Heart right ventricle (tissue), 16 donors: Measurements from ENCODE around the gene SLC41A3. TPM values are rescaled to one million over a fixed set of nuclear protein-coding genes. Genes with fewer than 3 reads are reported as not detected.
A peak's percentile ranks its signal among the peaks of the same experiment; 100 is the strongest.
"Not testable (repeated sequence)": the region's sequence is repeated elsewhere in the genome, so short reads cannot be mapped to it uniquely, and the experiment has no call there.

Source experiments
- ATAC-seq, 8 donors: fragments of 200-7000 bp; cut with Tn5 transposase; one replicate each; pipeline ENCODE4 v1.9.1; 2020; ENCODE audit warnings: mild to moderate bottlenecking in 8 of 8, moderate library complexity in 8 of 8, moderate number of reproducible peaks in 1 of 8
- DNase-seq, 2 donors: peaks; one replicate each; pipeline ENCODE4 v3.0.0-alpha.2; 2020
- H3K27ac ChIP-seq, 10 donors: fragments of 200-600 bp; sonication (generic) in 2 of 10; one replicate each; pipeline versions ENCODE4 v1.5.0 to v1.8.0; 2020 to 2022; ENCODE audit warnings: mild to moderate bottlenecking in 3 of 10
- H3K27me3 ChIP-seq, 7 donors: fragments of 200-600 bp; one replicate each; pipeline ENCODE4 v1.8.0; 2021 to 2022; ENCODE audit warnings: mild to moderate bottlenecking in 2 of 7
- H3K36me3 ChIP-seq, 9 donors: fragments of 200-600 bp; sonication (generic) in 1 of 9; one replicate each; pipeline versions ENCODE4 v1.5.0 to v1.8.0; 2020 to 2022; ENCODE audit warnings: mild to moderate bottlenecking in 2 of 9
- H3K4me1 ChIP-seq, 9 donors: fragments of 200-600 bp; sonication (generic) in 1 of 9; one replicate each; pipeline versions ENCODE4 v1.5.0 to v1.8.0; 2020 to 2022; ENCODE audit warnings: mild to moderate bottlenecking in 4 of 9
- H3K4me3 ChIP-seq, 10 donors: fragments of 200-600 bp; sonication (generic) in 2 of 10; one replicate each; pipeline versions ENCODE4 v1.5.0 to v1.8.0; 2020 to 2022; ENCODE audit warnings: mild to moderate bottlenecking in 7 of 10, moderate library complexity in 2 of 10
- H3K9me3 ChIP-seq, 11 donors: fragments of 200-600 bp in 10 of 11; sonication (generic) in 2 of 11; one replicate each; pipeline versions ENCODE4 v1.5.0 to v1.8.0; 2013 to 2022; ENCODE audit warnings: mild to moderate bottlenecking in 2 of 11, control low read depth in 1 of 11, moderate library complexity in 1 of 11
- WGBS, 2 donors: extraction: QIAGEN DNeasy Blood & Tissue Kit; methylation state at CpG; one replicate each; pipeline ENCODE4 v1.1.7; 2013; ENCODE audit warnings: inconsistent platforms in 1 of 2; 5-methylcytosine and 5-hydroxymethylcytosine counted together
- intact Hi-C, 10 donors: fragments of 100-400 bp; cut with DNase I; formaldehyde crosslinking; loops; one replicate each; pipeline versions ENCODE4 v1.11.1 to v1.14.2; 2022
- polyA plus RNA-seq, 2 donors: library from polyadenylated mRNA; stranded (reverse); fragments of 200-250 nt; gene quantifications; one replicate each; pipeline ENCODE4 v1.2.3, GENCODE V29; 2013
- total RNA-seq, 10 donors: library from RNA; stranded (reverse); fragmentation: NEBNext Ultra II Directional in 3 of 10; extraction: Animal tissue kit (Norgen Biotek cat#: 25700) in 3 of 10; gene quantifications; one replicate each; pipeline versions ENCODE4 v1.2.1 to v1.2.4, GENCODE V29; 2021 to 2023
- TF ChIP-seq, protein P1 (sequence below), 9 donors: fragments of 200-600 bp; sonication (generic) in 2 of 9; IDR thresholded peaks; one replicate each; pipeline versions ENCODE4 v1.5.0 to v1.8.0; 2021 to 2022; ENCODE audit warnings: antibody characterized with exemption in 9 of 9, mild to moderate bottlenecking in 5 of 9, moderate library complexity in 1 of 9
- donor health status: Arrhythmogenic right ventricular cardiomyopathy.
- donor health status: ischemic (EF 13 %, LVEDD 7.1; RV severe dilation, severe dysfunction).
- donor health status: healthy with polysubstance abuse.
- donor health status: DM: no; HTN: yes; CAD: no.
- donor health status: DM: no; HTN: no; CAD: no.
- donor health status: ischemic (EF 25% LVEDD 6.9; RV normal size, moderate dysfunction).
- donor health status: ischemic (EF 25% LVEDD 5.7; RV mildly dilated, moderate dysfunction).
- donor health status: healthy.
- donor health status: DM: yes; HTN: yes; CAD: no.
- donor health status: Ischemic cardiomyopathy.
- donor health status: ischemic (EF 35%, LVEDD 5.7; RV mildly dilated, moderate dysfunction).
- donor health status: nonischemic (EF 11% LVEDD 7.7; RV severe dilation, severe dysfunction).
- donor health status: DM: yes; HTN: yes; CAD: no.
- donor health status: PGD.
- donor health status: ischemic (EF 29% LVEDD 5.4; RV normal size, mild dysfunction).
- donor health status: nonischemic (EF 23%, LVEDD 6.1; RV moderate dilation, normal function).

The SLC41A3 gene
- total and polyA plus RNA-seq, 12 donors = 28.6 to 49.5 (median 40.1) TPM

DNA sequence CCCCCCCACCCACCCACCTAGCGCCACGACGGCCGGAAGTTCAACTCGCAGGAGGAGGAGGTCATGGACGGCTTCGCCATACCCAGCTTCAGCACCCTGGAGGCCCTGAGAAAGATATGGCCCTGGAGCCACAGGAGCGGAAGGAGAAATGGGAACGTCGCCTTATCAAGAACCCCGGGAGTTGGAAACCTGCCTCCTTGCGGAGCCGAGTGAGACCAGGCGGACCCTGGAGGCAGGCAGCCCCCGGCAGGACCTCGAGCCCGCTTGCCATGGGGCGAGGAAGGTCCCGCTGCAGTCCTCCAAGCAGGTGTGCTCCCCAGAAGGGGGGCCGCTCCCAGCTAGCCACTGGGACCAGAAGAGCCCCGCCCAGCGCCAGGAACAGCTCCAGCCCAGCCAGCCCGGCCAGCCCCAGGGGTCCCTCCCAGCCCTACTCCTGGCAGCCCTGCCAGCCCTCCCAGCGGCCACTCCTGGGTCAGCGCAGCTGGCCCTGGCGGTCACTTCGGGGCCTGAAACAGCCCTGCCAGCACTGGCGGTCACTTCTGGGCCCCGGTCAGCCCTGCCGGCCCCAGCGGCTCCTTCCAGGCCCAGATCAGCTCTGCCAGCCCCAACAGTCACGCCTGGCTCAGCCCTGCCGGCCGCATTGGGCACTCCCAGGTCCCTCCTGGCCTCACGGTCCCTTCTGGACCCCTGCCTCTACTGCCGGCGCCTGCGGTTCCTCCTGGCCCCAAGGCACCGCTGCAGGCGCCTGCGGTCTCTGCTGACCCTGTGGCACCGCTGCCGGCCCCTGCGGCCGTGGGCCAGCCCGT, 125.2 kb downstream of the SLC41A3 start:
- Histone ChIP-seq H3K4me3 (peak overlapping the region in 6 of 10 donors; percentile 24 to 41 (median 29)), H3K4me1 (no peaks in the 10 kb centered on the region), H3K27me3 (peaks cover 0 to 56% (median 24%) of the 10 kb centered on the region in 7 donors), H3K36me3 (no peaks in the 10 kb centered on the region), H3K27ac (peak overlapping the region in 2 of 10 donors; percentile 20 to 40), H3K9me3 (no peaks in the 10 kb centered on the region)
- ATAC-seq = peak in 4 of 8 donors; percentile 17 to 53 (median 32)
- intact Hi-C loops = no loop called here
- peak in 1 of 2 donors; percentile 9 for DNase-seq
- 71 to 73% methylated on average over 43 to 46 of the region's 46 CpGs for WGBS, 2 donors
- TF ChIP-seq, protein P1, sequence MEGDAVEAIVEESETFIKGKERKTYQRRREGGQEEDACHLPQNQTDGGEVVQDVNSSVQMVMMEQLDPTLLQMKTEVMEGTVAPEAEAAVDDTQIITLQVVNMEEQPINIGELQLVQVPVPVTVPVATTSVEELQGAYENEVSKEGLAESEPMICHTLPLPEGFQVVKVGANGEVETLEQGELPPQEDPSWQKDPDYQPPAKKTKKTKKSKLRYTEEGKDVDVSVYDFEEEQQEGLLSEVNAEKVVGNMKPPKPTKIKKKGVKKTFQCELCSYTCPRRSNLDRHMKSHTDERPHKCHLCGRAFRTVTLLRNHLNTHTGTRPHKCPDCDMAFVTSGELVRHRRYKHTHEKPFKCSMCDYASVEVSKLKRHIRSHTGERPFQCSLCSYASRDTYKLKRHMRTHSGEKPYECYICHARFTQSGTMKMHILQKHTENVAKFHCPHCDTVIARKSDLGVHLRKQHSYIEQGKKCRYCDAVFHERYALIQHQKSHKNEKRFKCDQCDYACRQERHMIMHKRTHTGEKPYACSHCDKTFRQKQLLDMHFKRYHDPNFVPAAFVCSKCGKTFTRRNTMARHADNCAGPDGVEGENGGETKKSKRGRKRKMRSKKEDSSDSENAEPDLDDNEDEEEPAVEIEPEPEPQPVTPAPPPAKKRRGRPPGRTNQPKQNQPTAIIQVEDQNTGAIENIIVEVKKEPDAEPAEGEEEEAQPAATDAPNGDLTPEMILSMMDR (IDR thresholded peaks at IDR 0.05) = no peak

DNA sequence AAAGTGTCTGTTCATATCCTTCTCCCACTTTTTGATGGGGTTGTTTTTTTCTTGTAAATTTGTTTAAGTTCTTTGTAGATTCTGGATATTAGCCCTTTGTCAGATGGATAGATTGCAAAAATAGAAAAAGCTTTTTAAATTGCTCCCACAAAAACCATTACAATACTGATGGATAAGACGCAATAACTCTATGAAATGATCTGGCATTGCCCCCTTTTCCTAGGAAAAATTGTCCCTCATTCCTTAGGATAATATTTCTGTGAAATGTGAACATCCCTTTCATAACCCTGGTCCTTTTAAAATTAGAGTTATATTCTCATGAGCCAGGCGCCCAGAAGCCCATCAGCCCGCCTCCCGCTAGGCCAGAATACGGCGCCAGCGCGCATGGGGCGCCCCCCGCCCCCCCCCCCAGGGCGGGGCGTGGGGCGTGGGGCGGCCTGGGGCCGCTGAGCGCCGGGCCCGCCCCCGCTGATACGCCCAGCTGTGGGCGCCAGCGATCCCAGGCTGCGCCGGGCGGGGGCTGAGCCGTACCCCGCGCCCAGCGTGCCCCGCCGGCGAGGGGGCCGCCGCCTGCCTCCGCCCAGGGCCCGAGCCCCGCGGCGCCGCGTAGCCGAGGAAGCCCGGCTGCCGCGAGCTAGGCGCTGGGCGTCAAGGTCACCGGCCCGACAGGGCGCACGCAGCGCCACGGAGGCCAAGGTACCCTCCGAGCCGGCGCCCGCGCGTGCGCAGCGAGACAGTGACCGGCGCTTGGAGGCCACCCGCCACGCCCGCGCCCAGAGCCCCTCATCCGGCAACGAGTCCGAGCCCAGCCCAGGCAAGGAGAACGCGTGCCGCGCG, 126.0 kb downstream of the SLC41A3 start:
- H3K27ac ChIP-seq = peak overlapping the region in 2 of 10 donors; percentile 20 to 40
- DNase-seq = peak in 1 of 2 donors; percentile 31
- no peaks in the 10 kb centered on the region for H3K36me3 ChIP-seq
- intact Hi-C loops = no loop called here
- H3K27me3 ChIP-seq = peaks cover 0 to 56% (median 24%) of the 10 kb centered on the region in 7 donors
- peak overlapping the region in 6 of 10 donors; percentile 24 to 41 (median 29) for H3K4me3 ChIP-seq
- H3K9me3 ChIP-seq = no peaks in the 10 kb centered on the region
- TF ChIP-seq, protein P1 (IDR thresholded peaks at IDR 0.05) = no peak
- WGBS, 2 donors = 4 to 6% methylated on average over 63 to 75 of the region's 75 CpGs
- no peaks in the 10 kb centered on the region for H3K4me1 ChIP-seq
- ATAC-seq = peak in 6 of 8 donors; percentile 24 to 72 (median 65)

GRCh38 chr3:125957020-125957419, 126.9 kb downstream of the SLC41A3 start:
- H3K9me3 ChIP-seq, H3K4me1 ChIP-seq, H3K4me3 ChIP-seq, ATAC-seq, H3K36me3 ChIP-seq, DNase-seq, H3K27ac ChIP-seq, intact Hi-C loops: not testable (repeated sequence)
- WGBS, 2 donors = 90 to 95% methylated on average over 4 of the region's 4 CpGs
- peaks cover 0 to 57% (median 25%) of the 10 kb centered on the region in 7 donors for H3K27me3 ChIP-seq

Other genes with a start within 250 kb of the SLC41A3 start
- gene ROPN1B, start 114.9 kb downstream of the SLC41A3 start, total RNA-seq = 1 to 10 TPM; 1.2 to 4.7 (median 3.2) TPM
- gene ROPN1B, start 114.9 kb downstream of the SLC41A3 start, polyA plus RNA-seq = 1 to 10 TPM; 1.5 to 3.7 TPM
- 10 to 100 TPM; 25.5 to 45.9 (median 32.1) TPM for gene ALDH1L1, start 96.5 kb upstream of the SLC41A3 start, total RNA-seq
- gene ALDH1L1, start 96.5 kb upstream of the SLC41A3 start, polyA plus RNA-seq = 10 to 100 TPM; 14.9 to 27.0 TPM